DMS153 treated with DMSO at 0.1 percent for 48 hours (cell line): ENCODE data around the gene FSIP1.
"Not testable (repeated sequence)": the region's sequence is repeated elsewhere in the genome, so short reads cannot be mapped to it uniquely, and the experiment has no call there.

Source experiments
- DNase-seq: peaks from one replicate; lab custom pipeline; 2025; ENCODE audit not compliant: unreplicated experiment; lab: John Stamatoyannopoulos, UW

The FSIP1 gene

DNA sequence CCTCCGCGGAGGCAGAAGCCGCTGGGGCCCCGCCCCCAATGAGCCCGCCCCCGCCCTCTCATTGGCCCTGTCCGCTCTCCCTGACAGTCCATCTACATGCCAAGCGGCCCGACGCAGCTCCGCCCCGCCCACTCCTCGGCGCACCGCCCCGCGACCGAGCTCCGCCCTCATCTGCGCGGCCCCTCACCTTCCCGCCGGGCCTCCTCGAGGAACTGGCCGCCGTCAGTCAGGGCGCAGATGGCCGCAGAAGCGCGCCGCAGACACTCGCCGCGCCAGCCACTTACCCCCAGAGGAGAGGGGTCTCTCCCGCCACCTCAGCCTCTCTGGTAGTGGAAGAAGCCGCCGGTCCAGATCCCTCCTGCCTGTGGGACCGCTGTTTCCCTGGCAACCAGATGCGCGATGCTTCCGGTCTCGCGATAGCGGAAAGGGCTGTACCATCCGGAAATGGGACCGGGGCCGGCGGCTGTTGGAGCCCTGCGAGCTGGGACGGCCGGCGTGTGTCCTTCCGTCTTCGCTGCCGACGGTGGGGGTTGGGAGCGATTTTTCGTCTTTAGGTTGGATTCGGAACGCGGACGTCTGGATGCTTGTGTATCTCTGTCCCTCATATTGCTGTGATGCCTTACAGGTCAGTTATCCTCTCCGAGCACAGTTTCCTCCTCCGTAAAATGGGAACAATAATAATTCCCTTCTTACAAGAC, at the start of gene FSIP1:
TSS of gene FSIP1 (minus strand) at position 401 of the 698 bp plus-strand sequence. CDS start 6,317 bp downstream, outside the sequence.
- DNase-seq, result peak; percentile 55

DNA sequence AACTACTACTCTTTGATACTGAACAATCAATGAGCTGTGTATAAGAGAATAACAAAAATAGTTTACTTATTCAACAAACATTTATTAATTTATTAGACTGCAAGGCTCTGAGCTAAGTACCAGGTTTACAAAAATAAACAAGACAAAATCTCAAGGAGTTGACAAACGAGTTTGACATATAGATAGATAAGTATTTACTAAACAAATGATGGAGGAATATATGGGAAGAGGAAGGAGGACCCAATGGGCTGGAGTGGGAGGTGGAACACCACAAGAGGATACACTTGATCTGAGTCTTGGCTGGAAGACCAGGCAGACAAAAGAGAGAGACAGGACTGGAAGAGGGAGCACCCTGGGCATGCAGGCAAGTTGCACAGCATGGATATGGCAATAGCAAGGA, 47.5 kb upstream of the FSIP1 start:
- no peak for DNase-seq

DNA sequence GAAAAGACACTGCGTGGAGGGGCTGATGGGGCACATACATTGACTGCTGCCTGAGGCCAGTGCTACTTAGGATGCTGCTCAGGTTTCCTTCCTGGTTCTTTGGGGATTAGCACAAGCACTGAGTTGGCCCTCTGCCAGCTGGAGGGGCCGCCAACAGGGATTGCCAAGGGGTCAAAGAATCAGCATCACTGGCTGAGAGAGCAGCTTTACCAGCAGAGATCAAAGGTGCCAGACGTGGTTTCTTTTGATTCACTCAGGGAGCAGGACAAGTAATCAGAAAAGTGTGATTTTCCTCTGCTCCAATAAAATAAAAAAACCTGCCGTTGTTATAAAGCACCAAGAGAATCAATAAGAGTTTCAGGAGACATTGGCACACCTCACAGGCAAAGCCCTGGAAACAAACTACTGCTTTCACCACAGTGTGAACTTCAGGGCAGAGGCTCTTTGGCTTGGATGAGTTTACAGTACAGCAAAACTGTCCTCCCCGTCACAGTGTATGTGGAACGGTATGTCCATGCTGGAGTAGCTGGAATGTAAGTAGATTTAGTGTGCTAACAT, 45.8 kb upstream of the FSIP1 start:
- peak; percentile 6 for DNase-seq

DNA sequence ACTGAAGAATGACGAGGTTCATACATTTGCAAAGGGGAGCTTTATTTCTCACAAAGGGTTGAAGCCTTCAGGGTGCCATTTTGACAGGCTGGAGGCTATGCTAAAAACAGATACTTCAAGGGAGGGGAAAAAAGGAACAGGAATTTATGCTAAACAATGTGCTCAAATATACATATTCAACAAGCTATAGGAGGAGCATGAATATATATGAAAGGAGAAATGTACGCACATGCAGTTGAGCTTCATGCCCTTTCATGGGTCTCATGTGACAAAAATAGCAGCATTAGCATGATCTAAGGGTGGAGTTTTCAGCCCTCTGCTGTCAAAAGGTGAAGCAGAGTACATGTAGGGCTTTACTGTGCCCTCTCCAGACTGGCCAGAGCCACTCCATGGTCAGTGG, 44.3 kb upstream of the FSIP1 start:
- no peak for DNase-seq

DNA sequence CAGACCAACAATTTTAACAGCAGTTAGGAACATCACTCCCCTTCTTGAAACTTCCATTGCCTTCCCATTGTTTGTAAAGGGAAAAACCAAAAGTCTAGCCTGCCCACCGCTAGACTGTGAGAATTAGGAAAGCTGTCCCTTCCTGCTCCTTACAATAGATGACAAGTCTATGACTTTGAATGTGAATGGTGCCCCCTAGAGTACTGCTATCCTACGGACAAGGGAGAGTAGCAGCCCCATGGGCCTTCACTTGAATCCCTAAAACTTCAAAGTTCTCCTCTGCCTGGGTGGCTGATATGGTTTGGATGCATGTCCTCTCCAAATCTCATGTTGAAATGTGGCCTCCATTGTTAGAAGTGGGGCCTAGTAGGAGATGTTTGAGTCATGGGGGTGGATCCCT, 41.0 kb upstream of the FSIP1 start:
- no peak for DNase-seq

DNA sequence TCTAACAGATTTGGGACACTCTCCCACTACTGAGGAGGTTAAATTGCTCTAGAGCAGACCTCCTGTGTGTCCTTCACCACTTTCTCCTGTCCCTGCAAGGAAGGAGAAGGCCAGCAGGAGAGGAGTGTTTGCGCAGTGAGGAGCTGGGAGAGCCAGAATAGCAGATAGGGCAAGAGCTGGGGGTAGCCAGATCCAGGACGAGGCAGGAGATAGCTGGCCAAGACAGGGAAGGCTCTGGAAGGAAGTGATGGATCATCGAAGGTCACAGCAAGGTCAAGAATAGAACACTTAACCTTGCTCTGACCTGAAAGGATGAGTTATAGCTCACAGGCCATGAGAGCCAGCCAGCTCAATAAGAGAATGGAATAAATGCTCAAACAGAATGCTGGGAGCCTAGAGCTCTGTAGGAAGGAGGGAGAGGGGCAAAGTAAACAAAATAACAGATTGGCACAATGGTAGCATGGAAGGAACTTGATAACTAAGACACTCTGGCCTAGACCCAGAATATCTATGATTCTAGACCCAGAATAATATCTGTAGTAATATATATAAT, 37.5 kb upstream of the FSIP1 start:
- DNase-seq, result no peak

DNA sequence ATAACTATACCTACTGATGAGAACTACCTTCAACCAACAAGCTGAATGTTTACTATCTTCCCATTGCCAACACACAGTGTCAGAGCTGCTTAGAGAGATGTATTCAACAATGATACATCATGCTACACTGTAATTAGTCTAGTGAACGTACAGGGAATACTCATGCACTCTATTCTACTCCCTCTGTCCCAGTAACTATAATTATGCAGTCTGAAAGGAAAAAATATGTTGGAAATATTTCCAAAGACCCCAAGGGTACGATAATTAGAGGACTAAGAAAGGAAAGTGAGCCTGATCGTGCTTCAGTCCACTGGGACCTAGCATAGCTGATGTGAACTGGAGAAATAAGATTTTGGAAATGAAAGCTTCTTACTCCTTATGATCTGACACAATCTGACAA, 36.9 kb upstream of the FSIP1 start:
- no peak for DNase-seq

DNA sequence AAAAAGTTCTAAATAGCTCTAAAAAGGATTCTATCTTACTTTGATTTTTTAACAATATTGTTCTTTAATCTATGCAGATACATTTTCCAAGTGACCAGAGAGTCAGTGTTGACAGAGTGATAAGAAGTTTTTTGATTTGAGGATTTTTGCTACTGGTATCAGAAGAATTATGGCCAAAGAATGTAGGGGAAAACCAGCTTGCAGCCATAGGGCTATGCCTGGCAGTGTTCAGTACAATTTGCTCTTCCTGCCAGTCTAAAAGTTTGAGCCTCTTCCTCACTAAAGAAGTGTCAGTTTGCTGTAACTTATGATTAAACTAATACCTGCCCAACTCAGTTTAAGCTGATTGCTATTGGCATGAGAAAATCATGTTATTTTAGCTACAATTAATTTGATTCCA, 35.3 kb upstream of the FSIP1 start:
- no peak for DNase-seq

DNA sequence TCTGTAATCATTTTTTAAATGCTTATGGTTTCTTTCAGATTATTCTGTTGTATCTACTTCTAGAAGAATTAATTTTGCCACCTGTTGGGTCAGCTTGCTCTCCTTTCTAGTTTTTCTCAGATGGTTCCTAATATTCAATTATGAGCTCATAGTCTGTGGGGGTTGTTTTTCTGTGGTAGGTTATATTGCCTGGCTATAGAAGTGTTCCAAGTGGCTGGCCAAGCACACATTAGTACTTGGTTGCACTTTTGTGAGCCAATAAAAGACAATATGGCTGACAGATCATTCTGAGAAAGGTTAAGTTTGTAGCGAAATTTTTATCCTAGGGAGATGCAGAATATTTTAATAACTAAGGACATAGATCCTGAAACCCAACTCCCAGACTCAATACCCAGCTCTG, 31.8 kb upstream of the FSIP1 start:
- no peak for DNase-seq

DNA sequence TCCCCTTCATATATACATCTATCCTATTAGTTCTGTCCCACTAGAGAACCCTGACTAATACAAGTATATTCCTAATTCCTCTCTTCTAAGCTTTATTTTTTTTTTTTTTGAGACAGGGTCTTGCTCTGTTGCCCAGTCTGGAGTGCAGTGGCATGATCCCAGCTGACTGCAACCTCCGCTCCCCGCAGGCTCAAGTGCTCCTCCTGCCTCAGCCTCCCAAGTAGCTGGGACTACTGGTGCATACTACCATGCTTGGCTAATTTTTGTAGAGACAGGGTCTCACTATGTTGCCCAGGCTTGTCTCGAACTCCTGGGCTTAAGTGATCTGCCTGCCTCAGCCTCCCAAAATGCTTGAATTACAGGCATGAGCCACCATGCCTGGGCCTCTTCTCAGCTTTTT, 30.0 kb upstream of the FSIP1 start:
- not testable (repeated sequence) for DNase-seq

DNA sequence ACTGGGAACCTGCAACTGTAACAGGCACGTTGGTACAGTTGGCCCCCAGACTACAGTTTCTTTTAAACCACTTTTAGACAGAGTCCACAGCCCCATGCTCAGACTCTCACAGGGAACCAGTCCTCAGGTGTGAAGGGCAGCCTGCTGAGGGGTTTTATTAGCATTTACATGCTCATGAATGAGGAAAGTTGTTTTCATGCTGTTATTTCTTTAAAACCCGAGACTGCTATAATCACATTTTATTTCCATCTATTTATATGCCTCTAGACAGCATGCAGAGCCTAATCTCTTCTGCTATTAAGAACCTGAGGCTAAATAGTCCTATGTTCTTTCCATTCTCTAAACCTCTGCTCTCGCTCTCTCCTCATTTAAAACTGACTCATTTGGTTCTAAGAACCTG, 26.3 kb upstream of the FSIP1 start:
- DNase-seq, result no peak

DNA sequence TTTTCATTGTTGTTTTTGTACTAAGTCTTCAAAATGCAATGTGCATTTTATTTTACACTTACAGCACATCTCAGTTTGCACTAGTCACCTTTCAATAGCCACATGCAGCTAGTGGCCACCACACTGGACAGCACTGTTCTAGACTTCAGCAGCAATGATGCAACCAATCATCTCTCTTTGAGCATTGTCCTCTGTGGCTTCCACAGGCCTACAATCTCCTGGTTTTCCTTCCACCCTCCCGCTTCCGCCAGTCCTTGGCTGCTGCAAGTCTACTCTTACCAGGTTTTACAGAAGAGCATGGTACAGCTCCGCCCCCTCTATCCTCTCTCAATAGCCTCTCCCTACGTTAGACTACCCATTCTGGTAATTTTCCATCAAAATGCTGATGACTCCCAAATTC, 25.1 kb upstream of the FSIP1 start:
- no peak for DNase-seq

DNA sequence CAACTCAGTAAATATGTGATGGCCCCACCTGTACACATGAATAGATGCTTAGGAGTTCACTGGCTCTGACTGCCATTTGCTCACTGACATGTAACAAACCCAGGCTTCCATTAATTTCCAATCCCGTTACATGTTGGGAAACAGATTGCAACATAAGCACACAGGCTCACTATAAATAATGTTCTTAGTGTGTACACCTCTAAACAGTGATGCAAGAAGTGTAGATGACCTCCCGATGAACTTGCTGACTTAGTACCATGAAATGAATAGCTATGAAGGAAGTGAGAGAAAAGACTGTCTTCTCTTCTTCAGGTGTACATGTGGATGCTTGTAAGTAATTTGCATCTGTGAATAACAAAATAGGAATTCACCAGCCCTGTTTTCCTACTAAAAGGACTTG, 21.4 kb upstream of the FSIP1 start:
- DNase-seq, result no peak

DNA sequence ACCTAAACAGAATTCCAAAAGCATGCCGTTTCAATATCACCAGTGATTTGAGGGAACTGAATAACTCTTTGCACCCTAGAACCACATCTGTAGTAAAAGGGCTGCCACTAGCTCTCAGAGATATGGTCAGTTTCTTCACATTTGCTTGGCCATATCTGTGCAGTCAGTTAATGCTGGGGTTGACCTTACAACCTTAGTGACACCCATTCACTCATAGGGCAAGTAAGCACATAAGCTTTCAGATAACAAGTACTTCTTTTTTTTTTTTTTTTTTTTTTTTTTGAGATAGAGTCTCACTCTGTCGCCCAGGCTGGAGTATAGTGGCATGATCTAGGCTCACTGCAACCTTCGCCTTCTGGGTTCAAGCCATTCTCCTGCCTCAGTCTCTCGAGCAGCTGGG, 20.4 kb upstream of the FSIP1 start:
- no peak for DNase-seq

DNA sequence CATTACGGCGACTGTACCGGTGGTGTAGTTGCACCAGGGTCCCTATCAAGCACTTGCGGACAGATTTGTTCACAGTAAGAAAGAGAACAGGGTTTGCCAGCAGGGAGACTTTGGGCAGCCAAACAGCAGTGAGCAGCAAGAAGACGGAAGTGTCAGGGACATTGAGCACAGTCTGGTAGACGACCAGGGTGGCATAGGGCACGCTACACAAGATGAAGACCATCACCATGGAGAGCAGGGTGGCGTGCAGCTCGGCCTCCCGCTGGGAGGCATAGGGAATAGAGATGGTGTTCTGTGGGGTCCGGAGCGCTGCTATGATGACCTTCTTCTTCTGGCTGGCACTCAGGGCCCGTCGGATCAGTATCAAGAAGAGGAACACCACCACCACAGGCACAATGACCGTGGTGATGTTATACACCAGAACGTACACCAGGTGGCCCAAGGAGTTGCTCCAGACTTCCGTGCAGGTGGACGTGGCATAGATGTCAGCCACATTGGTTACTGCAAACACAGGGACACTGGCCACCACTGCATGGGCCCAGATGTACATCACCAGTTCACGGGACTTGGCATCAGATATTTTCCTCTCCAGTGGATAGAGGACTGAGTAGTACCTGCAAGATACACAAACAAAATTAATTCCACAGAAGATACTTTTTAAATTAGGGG, 19.1 kb upstream of the FSIP1 start:
- DNase-seq, result no peak

DNA sequence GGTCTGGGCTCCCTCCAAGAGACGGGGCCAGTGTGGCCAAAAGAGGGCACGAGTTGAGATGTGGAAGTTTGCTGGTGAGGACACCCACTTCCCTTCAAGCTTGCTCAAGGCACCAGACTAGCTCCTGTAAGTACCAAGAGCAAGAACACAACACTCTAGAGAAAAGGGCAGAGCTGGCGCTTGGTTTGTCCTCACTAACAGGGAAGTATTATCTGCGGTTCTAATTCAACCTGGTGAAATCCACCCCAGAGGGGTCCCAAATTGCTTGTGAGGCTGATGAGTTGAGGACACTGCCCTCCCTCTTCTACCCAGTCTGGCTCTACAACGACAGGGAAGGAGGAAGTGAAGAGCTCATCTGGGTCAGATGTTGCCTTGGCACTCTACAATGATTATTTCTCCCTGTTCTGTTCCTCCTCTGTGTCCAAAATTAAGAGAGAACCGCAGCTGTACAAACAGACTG, 16.9 kb upstream of the FSIP1 start:
- no peak for DNase-seq

DNA sequence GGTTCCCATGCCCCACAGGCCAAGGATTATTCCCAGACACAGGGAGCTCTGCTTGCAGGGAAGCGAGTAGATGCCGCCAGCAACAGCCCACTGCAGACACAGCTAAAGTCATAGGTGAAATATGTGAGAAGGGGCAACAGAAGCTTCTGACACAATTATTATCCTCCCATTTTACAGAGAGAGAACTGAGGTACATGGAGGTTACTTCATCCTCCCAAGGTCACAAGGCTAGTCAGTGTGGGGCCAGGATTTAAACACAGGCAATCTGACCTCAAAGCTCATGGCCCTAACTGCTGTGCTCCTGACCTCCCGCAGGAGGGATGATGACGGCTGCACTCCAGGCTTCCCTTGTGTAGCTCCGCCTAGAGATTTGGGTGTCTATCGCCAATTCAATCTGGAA, 15.7 kb upstream of the FSIP1 start:
- DNase-seq, result no peak

DNA sequence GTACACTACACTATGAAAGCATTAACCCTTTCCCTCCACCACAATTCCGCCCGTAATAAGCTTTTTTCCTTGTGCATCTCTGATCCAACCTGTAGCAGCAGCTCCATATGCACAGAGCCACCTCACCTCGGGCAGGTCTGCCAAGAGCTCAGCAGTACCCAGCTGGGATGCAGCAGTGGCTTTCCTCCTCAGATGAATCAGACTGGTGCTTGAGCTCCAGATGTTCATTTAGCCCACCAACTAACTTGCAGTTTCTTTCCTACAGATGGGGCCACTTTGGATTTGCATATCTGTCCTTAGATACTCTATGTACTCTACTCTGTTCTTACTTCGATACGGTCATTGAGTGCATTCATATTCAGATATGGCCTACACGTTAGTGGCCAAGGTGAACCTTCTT, 14.8 kb upstream of the FSIP1 start:
- no peak for DNase-seq

DNA sequence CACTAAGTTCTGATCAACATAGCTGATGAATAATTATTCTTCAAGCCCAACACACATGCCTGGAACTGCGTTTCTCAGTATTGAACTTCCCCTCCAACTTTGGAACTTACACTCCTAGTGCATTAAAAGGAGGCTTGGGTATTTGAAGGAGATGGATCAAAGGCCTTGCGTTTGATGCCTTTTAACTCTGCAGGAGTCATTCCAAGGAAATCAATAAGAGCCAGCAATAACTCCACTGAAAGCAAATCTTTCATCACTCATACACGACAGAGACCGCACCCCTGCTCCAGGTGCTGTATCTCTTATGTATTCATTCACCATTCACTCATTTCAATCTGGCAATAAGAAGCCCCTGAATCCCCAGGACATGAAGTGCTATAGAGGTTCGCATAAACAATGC, 14.0 kb upstream of the FSIP1 start:
- no peak for DNase-seq

DNA sequence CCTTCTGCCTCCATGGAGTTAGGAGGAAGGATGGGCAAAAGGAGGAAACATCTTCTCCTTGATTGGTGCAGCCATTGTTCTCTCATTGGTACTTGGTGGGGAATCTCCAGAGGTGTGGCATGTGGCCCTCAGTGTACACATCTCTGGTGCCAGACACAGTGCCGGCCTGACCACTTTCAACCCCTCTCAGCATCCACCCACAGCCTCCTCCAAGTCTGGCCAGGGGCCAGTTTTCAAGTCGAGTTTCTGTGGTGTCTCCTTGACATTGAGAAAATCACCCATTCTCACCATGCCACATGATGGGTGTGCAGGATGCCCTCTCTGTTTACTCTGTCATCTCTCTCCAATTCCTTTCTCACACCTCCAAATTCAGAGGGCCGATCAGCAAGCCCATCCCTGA, 12.8 kb upstream of the FSIP1 start:
- no peak for DNase-seq

DNA sequence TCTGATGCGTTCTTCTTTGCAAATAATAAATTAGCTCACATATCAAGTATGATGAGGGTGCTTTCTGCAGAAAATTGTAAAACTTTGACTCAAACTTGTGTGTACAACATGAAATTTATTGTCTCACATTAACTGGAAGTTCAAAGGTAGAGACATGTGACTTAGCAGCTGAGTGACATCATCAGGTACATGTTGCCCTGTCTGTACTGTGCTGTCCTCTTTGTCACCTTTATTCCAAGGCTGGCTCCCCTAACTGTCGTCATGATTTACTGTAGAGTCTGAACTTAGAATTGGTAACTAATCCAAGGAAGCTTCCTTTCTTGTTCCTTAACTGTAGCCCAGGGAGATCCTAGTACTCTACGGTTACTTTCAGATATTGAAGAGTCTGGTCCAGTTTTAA, 12.3 kb upstream of the FSIP1 start:
- no peak for DNase-seq

DNA sequence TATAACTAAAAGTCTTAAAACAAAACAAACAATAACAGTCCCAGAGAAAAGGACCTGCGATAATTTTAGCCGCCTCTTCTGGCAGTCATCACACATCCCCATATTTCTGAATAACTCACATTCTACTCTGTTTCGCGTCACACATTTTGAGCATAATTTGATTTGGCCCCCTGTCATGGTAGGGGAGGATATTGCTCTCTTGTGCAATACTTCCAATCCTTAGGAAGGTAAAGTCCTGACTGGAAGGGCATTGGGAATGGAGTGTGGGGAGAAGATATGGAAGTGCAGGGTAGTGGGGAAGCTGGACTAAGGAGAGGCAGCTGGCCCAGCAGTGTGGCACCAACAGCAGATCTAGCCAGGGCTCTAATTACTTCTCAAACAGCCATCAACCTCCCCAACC, 11.3 kb upstream of the FSIP1 start:
- no peak for DNase-seq
